ENCODE results near the gene KIF5B. TPM values are rescaled to one million over a fixed set of nuclear protein-coding genes. Genes with fewer than 3 reads are reported as not detected.
"Not testable (repeated sequence)": the region's sequence is repeated elsewhere in the genome, so short reads cannot be mapped to it uniquely, and the experiment has no call there.

The KIF5B gene
- total RNA-seq, 1 experiment from 2014 or later, result 148 TPM

GRCh38 chr10:32054094-32054493 lies 2.1 kb downstream of the KIF5B start:
- Histone ChIP-seq H3K36me3 (ENCODE audit: insufficient read depth, low read length, poor library complexity, severe bottlenecking) (no peaks in the 10 kb centered on the region), H3K9me3 (ENCODE audit: low read depth, low read length, poor library complexity, severe bottlenecking) (no peaks in the 10 kb centered on the region), H3K4me3 (ENCODE audit: low read depth, low read length, poor library complexity, severe bottlenecking) (peak overlapping the region; percentile 97), H3K4me1 (ENCODE audit: insufficient read depth, low read length, poor library complexity, severe bottlenecking) (peaks cover 34% of the 10 kb centered on the region), H3K27me3 (replicated peaks; ENCODE audit: insufficient read depth, low read depth, low read length, poor library complexity) (no peaks in the 10 kb centered on the region), H3K27ac (ENCODE audit: low read depth, low read length, poor library complexity, severe bottlenecking) (no peak overlapping the region)
- ChIA-PET POLR2A (ENCODE audit: low non-redundant PET) (interaction anchor here (0.6 kb wide), 1 partner anchor 886 kb away, joined by 6 read pairs; no protein-coding TSS in a partner anchor), CTCF (no interaction called here)
- DNase-seq (ENCODE audit: low spot score), result peak; percentile 55
- TF ChIP-seq CTCF (conservative IDR thresholded peaks at IDR 0.05; ENCODE audit: low read depth, low read length) (no peak), EZH2 (IDR thresholded peaks at IDR 0.05; ENCODE audit: borderline replicate concordance, low read depth, low read length, poor library complexity, severe bottlenecking) (no peak)
- intact Hi-C loops (cut with micrococcal nuclease; ENCODE audit: unreplicated experiment), result no loop called here
- BruUV-seq (replicated peaks), result no TSS peak

GRCh38 chr10:32053392-32053791 lies 2.8 kb downstream of the KIF5B start:
- H3K36me3 ChIP-seq (ENCODE audit: insufficient read depth, low read length, poor library complexity, severe bottlenecking); BruUV-seq (replicated peaks); H3K27ac ChIP-seq (ENCODE audit: low read depth, low read length, poor library complexity, severe bottlenecking); intact Hi-C loops (cut with micrococcal nuclease; ENCODE audit: unreplicated experiment); H3K27me3 ChIP-seq (replicated peaks; ENCODE audit: insufficient read depth, low read depth, low read length, poor library complexity); CTCF ChIA-PET; DNase-seq (ENCODE audit: low spot score); H3K9me3 ChIP-seq (ENCODE audit: low read depth, low read length, poor library complexity, severe bottlenecking): not testable (repeated sequence)
- H3K4me1 ChIP-seq (ENCODE audit: insufficient read depth, low read length, poor library complexity, severe bottlenecking), result peaks cover 34% of the 10 kb centered on the region
- POLR2A ChIA-PET (ENCODE audit: low non-redundant PET), result interaction anchor here (0.7 kb wide), 1 partner anchor 1365 kb away, joined by 5 read pairs; no protein-coding TSS in a partner anchor
- peak overlapping the region; percentile 97 for H3K4me3 ChIP-seq (ENCODE audit: low read depth, low read length, poor library complexity, severe bottlenecking)

- intact Hi-C loops (cut with micrococcal nuclease; ENCODE audit: unreplicated experiment), result no loop called here
- no TSS peak for BruUV-seq (replicated peaks)
- DNase-seq (ENCODE audit: low spot score), result no peak
- ChIA-PET CTCF (no interaction called here), POLR2A (ENCODE audit: low non-redundant PET) (no interaction called here)
- no peaks in the 10 kb centered on the region for H3K9me3 ChIP-seq (ENCODE audit: low read depth, low read length, poor library complexity, severe bottlenecking)
- H3K27ac ChIP-seq (ENCODE audit: low read depth, low read length, poor library complexity, severe bottlenecking), result peak overlapping the region; percentile 24
- TF ChIP-seq CTCF (conservative IDR thresholded peaks at IDR 0.05; ENCODE audit: low read depth, low read length), result no peak
- TF ChIP-seq EZH2 (IDR thresholded peaks at IDR 0.05; ENCODE audit: borderline replicate concordance, low read depth, low read length, poor library complexity, severe bottlenecking), result no peak
- H3K27me3 ChIP-seq (replicated peaks; ENCODE audit: insufficient read depth, low read depth, low read length, poor library complexity), result no peaks in the 10 kb centered on the region
- H3K4me1 ChIP-seq (ENCODE audit: insufficient read depth, low read length, poor library complexity, severe bottlenecking), result peaks cover 34% of the 10 kb centered on the region
- peak overlapping the region; percentile 97 for H3K4me3 ChIP-seq (ENCODE audit: low read depth, low read length, poor library complexity, severe bottlenecking)
- peaks cover 14% of the 10 kb centered on the region for H3K36me3 ChIP-seq (ENCODE audit: insufficient read depth, low read length, poor library complexity, severe bottlenecking)
These were observed 4.3 kb downstream of the KIF5B start for GRCh38 chr10:32051926-32052325.

- CTCF ChIA-PET, result no interaction called here
- POLR2A ChIA-PET (ENCODE audit: low non-redundant PET), result no interaction called here
- no peak overlapping the region for H3K4me3 ChIP-seq (ENCODE audit: low read depth, low read length, poor library complexity, severe bottlenecking)
- intact Hi-C loops (cut with micrococcal nuclease; ENCODE audit: unreplicated experiment), result no loop called here
- H3K27me3 ChIP-seq (replicated peaks; ENCODE audit: insufficient read depth, low read depth, low read length, poor library complexity), result no peaks in the 10 kb centered on the region
- no peak for TF ChIP-seq CTCF (conservative IDR thresholded peaks at IDR 0.05; ENCODE audit: low read depth, low read length)
- TF ChIP-seq EZH2 (IDR thresholded peaks at IDR 0.05; ENCODE audit: borderline replicate concordance, low read depth, low read length, poor library complexity, severe bottlenecking), result no peak
- BruUV-seq (replicated peaks), result no TSS peak
- no peak overlapping the region for H3K27ac ChIP-seq (ENCODE audit: low read depth, low read length, poor library complexity, severe bottlenecking)
- peaks cover 31% of the 10 kb centered on the region for H3K36me3 ChIP-seq (ENCODE audit: insufficient read depth, low read length, poor library complexity, severe bottlenecking)
- H3K4me1 ChIP-seq (ENCODE audit: insufficient read depth, low read length, poor library complexity, severe bottlenecking), result peaks cover 34% of the 10 kb centered on the region
- no peak for DNase-seq (ENCODE audit: low spot score)
- no peaks in the 10 kb centered on the region for H3K9me3 ChIP-seq (ENCODE audit: low read depth, low read length, poor library complexity, severe bottlenecking)
These were observed 6.0 kb downstream of the KIF5B start for GRCh38 chr10:32050177-32050576.
